Transverse colon (tissue), 4 donors: Measurements from ENCODE around the gene OPTN. TPM values are rescaled to one million over a fixed set of nuclear protein-coding genes. Genes with fewer than 3 reads are reported as not detected.

Source experiments
- DNase-seq: peaks from one replicate; pipeline ENCODE4 v3.0.0-alpha.2; 2019
- H3K27ac ChIP-seq, 4 donors: fragments of 200-600 bp; sonication (generic); 2 replicates each; pipeline ENCODE4 v1.5.1; 2016 to 2018; ENCODE audit warnings: inconsistent platforms in 4 of 4
- H3K27me3 ChIP-seq: fragments of 200-600 bp; sonication (generic); 2 replicates; pipeline ENCODE4 v1.5.1; 2017; ENCODE audit warnings: inconsistent platforms
- H3K36me3 ChIP-seq, 4 donors: fragments of 200-600 bp; sonication (generic); 2 replicates each; pipeline ENCODE4 v1.5.1; 2017 to 2019; ENCODE audit warnings: inconsistent platforms in 4 of 4
- H3K4me1 ChIP-seq, 4 donors: fragments of 200-600 bp; sonication (generic); 2 replicates each; pipeline ENCODE4 v1.5.1; 2017 to 2020; ENCODE audit warnings: inconsistent platforms in 4 of 4
- H3K4me3 ChIP-seq, 4 donors: fragments of 200-600 bp; sonication (generic); 1 replicate in 1 of 4; 2 replicates in 3 of 4; pipeline versions ENCODE4 v1.5.1 to v1.6.1; 2017 to 2019; ENCODE audit warnings: inconsistent platforms in 4 of 4
- H3K9me3 ChIP-seq, 2 donors: fragments of 200-600 bp; sonication (generic); 2 replicates each; pipeline ENCODE4 v1.5.1; 2017 to 2019; ENCODE audit warnings: inconsistent platforms in 2 of 2
- EP300 ChIP-seq: sonication (generic); formaldehyde crosslinking; IDR thresholded peaks from one replicate; pipeline ENCODE4 v1.6.1; 2017; ENCODE audit warnings: antibody characterized with exemption, low read depth
- POLR2A ChIP-seq: fragments of 450-650 bp; IDR thresholded peaks from one replicate; pipeline ENCODE4 v1.6.1; 2016; ENCODE audit warnings: antibody characterized with exemption, mild to moderate bottlenecking, moderate library complexity
- POLR2AphosphoS5 ChIP-seq, 3 donors: sonication (generic); formaldehyde crosslinking; IDR thresholded peaks; one replicate each; pipeline ENCODE4 v1.6.1; 2016; ENCODE audit warnings: antibody characterized with exemption in 3 of 3
- WGBS, 2 donors: methylation state at CpG; one replicate each; pipeline ENCODE4 v1.1.5; 2018; ENCODE audit warnings: low coverage in 1 of 2; 5-methylcytosine and 5-hydroxymethylcytosine counted together
- in situ Hi-C, 4 donors: fragments of 200-750 bp; cut with MboI; loops; one replicate each; pipeline versions ENCODE4 v1.15.0 to v1.15.1; 2017; ENCODE audit warnings: low sequenced_read_pairs in 3 of 4, low pct_ligation_motif_present in 1 of 4, low pct_unique_long_range_greater_than_20kb in 1 of 4
- intact Hi-C: fragments of 100-400 bp; cut with DNase I; formaldehyde crosslinking; loops from one replicate; pipeline ENCODE4 v1.15.1; 2023; ENCODE audit warnings: low total_unique reads
- total RNA-seq, 4 donors: library from RNA; depleted of rRNA; stranded (reverse); fragments of >200 nt; gene quantifications; one replicate each; pipeline ENCODE4 v1.1.0, GENCODE V29; 2016
- TF ChIP-seq, protein P1 (sequence below), 5 experiments: fragments of 200-600 bp in 3 of 5; fragments of 450-650 bp in 2 of 5; sonication (generic) in 3 of 5; IDR thresholded peaks; 1 replicate in 2 of 5; 2 replicates in 3 of 5; pipeline ENCODE4 v1.5.1; 2016 to 2017; ENCODE audit warnings: antibody characterized with exemption in 5 of 5, inconsistent platforms in 3 of 5, mild to moderate bottlenecking in 2 of 5, moderate library complexity in 1 of 5

Gene OPTN
- total RNA-seq, 4 donors from 2014 or later = 39.2 to 74.8 (median 66.3) TPM

GRCh38 chr10:13158401-13158800 lies 58.4 kb downstream of the OPTN start:
- Histone ChIP-seq H3K4me3 (peak overlapping the region in 3 of 4 donors; percentile 25 to 33 (median 30)), H3K4me1 (peaks cover 0 to 17% (median 11%) of the 10 kb centered on the region in 4 donors), H3K9me3 (no peaks in the 10 kb centered on the region), H3K27ac (peak overlapping the region in 3 of 4 donors; percentile 21 to 52 (median 40)), H3K27me3 (no peaks in the 10 kb centered on the region), H3K36me3 (no peaks in the 10 kb centered on the region)
- DNase-seq = no peak
- TF ChIP-seq, protein P1, sequence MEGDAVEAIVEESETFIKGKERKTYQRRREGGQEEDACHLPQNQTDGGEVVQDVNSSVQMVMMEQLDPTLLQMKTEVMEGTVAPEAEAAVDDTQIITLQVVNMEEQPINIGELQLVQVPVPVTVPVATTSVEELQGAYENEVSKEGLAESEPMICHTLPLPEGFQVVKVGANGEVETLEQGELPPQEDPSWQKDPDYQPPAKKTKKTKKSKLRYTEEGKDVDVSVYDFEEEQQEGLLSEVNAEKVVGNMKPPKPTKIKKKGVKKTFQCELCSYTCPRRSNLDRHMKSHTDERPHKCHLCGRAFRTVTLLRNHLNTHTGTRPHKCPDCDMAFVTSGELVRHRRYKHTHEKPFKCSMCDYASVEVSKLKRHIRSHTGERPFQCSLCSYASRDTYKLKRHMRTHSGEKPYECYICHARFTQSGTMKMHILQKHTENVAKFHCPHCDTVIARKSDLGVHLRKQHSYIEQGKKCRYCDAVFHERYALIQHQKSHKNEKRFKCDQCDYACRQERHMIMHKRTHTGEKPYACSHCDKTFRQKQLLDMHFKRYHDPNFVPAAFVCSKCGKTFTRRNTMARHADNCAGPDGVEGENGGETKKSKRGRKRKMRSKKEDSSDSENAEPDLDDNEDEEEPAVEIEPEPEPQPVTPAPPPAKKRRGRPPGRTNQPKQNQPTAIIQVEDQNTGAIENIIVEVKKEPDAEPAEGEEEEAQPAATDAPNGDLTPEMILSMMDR (IDR thresholded peaks at IDR 0.05) = no peak
- no peak for TF ChIP-seq EP300
- TF ChIP-seq POLR2A = no peak
- TF ChIP-seq POLR2AphosphoS5 (IDR thresholded peaks at IDR 0.05) = no peak
- intact Hi-C loops = no loop called here
- in situ Hi-C loops = no loop called here
- WGBS, 2 donors = 65 to 71% methylated on average over 4 to 31 of the region's 32 CpGs

- Histone ChIP-seq H3K9me3 (no peaks in the 10 kb centered on the region), H3K4me3 (peak within 1 kb of the TSS; percentile 12 to 58 (median 39)), H3K4me1 (peaks cover 0 to 17% (median 11%) of the 10 kb centered on the region in 4 donors), H3K27ac (peak within 1 kb of the TSS in 1 of 4 donors; percentile 21), H3K36me3 (no peaks in the 10 kb centered on the region), H3K27me3 (no peaks in the 10 kb centered on the region)
- TF ChIP-seq EP300 = no peak
- TF ChIP-seq, protein P1 (IDR thresholded peaks at IDR 0.05) = peak; percentile 83 to 96 (median 88)
- TF ChIP-seq POLR2AphosphoS5 (IDR thresholded peaks at IDR 0.05) = peak; percentile 37 to 64 (median 44)
- DNase-seq = peak; percentile 99
- WGBS, 2 donors = 1 to 2% methylated on average over 6 to 36 of the region's 56 CpGs
- intact Hi-C loops (loop anchor here (1.0 kb wide), 1 partner anchor 141 kb away; no protein-coding TSS in a partner anchor), in situ Hi-C loops (loop anchor here in 1 of 4 donors (5.0 kb wide), 1 partner anchor 141 kb away; the partner anchor contains the start of gene PHYH)
Observed at GRCh38 chr10:13160934-13161856, 61.2 kb downstream of the OPTN start, which contains the start of gene MCM10. Gene MCM10 (plus strand): TSS chr10:13161558. CDS start chr10:13164203, 2,645 bp downstream.

DNA sequence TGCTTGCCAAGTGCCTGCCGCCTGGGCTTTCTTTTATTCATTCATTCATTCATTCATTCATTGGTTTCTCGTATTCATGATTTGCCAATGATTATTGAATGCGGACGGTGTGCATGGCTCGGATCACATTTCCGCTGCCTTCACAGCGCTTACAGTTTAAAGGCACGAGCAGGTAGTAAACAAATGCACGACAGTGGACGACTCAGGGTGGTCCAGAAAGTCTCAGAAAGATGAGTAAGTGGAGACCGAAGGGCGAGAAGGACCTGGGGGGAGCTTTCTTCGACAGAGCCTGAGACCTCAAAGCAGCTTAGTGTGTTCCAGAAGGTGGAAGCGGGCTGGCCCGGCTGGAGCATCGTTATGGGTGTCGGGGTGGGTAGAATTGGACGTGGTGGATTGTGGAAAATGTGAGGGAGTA lies 61.9 kb downstream of the OPTN start:
- intact Hi-C loops = loop anchor here (1.0 kb wide), 1 partner anchor 140 kb away; no protein-coding TSS in a partner anchor
- no peak for DNase-seq
- no peaks in the 10 kb centered on the region for H3K27me3 ChIP-seq
- H3K9me3 ChIP-seq = no peaks in the 10 kb centered on the region
- in situ Hi-C loops = loop anchor here in 1 of 4 donors (5.0 kb wide), 1 partner anchor 140 kb away; the partner anchor contains the start of gene PHYH
- TF ChIP-seq POLR2A (no peak), EP300 (no peak), POLR2AphosphoS5 (IDR thresholded peaks at IDR 0.05) (no peak)
- TF ChIP-seq, protein P1 (IDR thresholded peaks at IDR 0.05) = no peak
- WGBS, 2 donors = 4 to 6% methylated on average over 9 to 18 of the region's 18 CpGs
- H3K4me1 ChIP-seq = peaks cover 0 to 17% (median 11%) of the 10 kb centered on the region in 4 donors
- H3K4me3 ChIP-seq = peak overlapping the region in 3 of 4 donors; percentile 25 to 58 (median 53)
- peak overlapping the region in 1 of 4 donors; percentile 2 for H3K27ac ChIP-seq
- no peaks in the 10 kb centered on the region for H3K36me3 ChIP-seq

DNA sequence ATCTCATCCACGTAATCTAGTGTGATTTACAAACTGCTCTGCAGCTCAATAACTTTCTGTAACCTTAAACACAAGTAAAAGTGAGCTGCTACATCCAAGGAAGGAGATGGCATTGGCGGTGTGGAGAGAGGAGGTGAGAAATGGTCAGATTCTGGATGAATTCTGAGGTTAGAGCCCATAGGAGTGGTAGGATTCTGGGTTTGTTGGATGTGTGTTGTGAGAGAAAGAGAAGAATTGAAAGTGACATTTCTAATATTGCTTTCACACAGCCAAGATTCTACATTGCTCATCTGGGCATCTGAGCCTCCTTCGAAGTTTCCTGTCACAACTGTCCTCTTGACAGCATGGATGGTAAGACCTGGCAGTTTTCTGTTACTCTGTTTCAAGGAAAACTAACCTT lies 63.9 kb downstream of the OPTN start:
- Histone ChIP-seq H3K27ac (no peak overlapping the region), H3K4me3 (no peak overlapping the region), H3K4me1 (peaks cover 0 to 17% (median 11%) of the 10 kb centered on the region in 4 donors), H3K9me3 (no peaks in the 10 kb centered on the region), H3K36me3 (no peaks in the 10 kb centered on the region), H3K27me3 (no peaks in the 10 kb centered on the region)
- DNase-seq = no peak
- WGBS, 2 donors = 89 to 96% methylated on average over 3 of the region's 3 CpGs
- TF ChIP-seq POLR2A (no peak), EP300 (no peak)
- intact Hi-C loops (no loop called here), in situ Hi-C loops (loop anchor here in 1 of 4 donors (5.0 kb wide), 1 partner anchor 138 kb away; the partner anchor contains the start of gene PHYH)
